ENCODE data around the gene MYLK. TPM values are rescaled to one million over a fixed set of nuclear protein-coding genes. Genes with fewer than 3 reads are reported as not detected.

The MYLK gene
- polyA plus RNA-seq, 3 donors: 0.35 to 1.3 (median 0.51) TPM

- Histone ChIP-seq H3K9ac (ENCODE audit: insufficient read depth, low read length, poor library complexity, severe bottlenecking) (no peak overlapping the region), H3K9me3 (replicated peaks in 1 of 2; ENCODE audit: control insufficient read depth in 1 of 2, insufficient read depth in 1 of 2, low read length in 2 of 2) (no peaks in the 10 kb centered on the region), H3K4me2 (replicated peaks; ENCODE audit: extremely low read depth, low read length, poor library complexity, severe bottlenecking) (no peak overlapping the region), H3K27ac (ENCODE audit: low read depth in 1 of 2, low read length in 2 of 2) (no peak overlapping the region), H4K20me1 (ENCODE audit: insufficient read depth, low read length) (no peaks in the 10 kb centered on the region), H3K4me3 (replicated peaks in 1 of 3; ENCODE audit: low read depth in 2 of 3, low read length in 3 of 3) (no peak overlapping the region), H3K36me3 (replicated peaks in 1 of 2; ENCODE audit: control insufficient read depth in 1 of 2, insufficient read depth in 2 of 2, low read length in 2 of 2) (no peaks in the 10 kb centered on the region), H3K4me1 (ENCODE audit: control insufficient read depth in 1 of 2, insufficient read depth in 2 of 2, low read length in 2 of 2) (peaks cover 23 to 28% of the 10 kb centered on the region in 2 donors), H3K79me2 (ENCODE audit: insufficient read depth, low read length) (no peaks in the 10 kb centered on the region), H3K27me3 (ENCODE audit: control insufficient read depth in 2 of 2, insufficient read depth in 2 of 2, low read length in 2 of 2) (no peaks in the 10 kb centered on the region), H2AFZ (ENCODE audit: insufficient read depth, low read depth, low read length, poor library complexity, severe bottlenecking) (no peak overlapping the region)
- intact Hi-C loops (cut with micrococcal nuclease): no loop called here
- H3K27ac Mint-ChIP-seq: no peak overlapping the region
- H3K4me1 Mint-ChIP-seq: peaks cover 32% of the 10 kb centered on the region
- H3K36me3 Mint-ChIP-seq: no peaks in the 10 kb centered on the region
- WGBS (ENCODE audit: insufficient coverage): 90% methylated on average over 2 of the region's 5 CpGs
- TF ChIP-seq CTCF (IDR thresholded peaks at IDR 0.05): no peak
- no peak overlapping the region for H3K4me3 Mint-ChIP-seq
- H3K27me3 Mint-ChIP-seq (ENCODE audit: low read depth in 3 of 3): peaks cover 0 to 3% (median 3%) of the 10 kb centered on the region in 3 donors
- DNase-seq: no peak
- peaks cover 0 to 3% (median 0%) of the 10 kb centered on the region in 7 donors for H3K9me3 Mint-ChIP-seq
Measured at GRCh38 chr3:123623346-123623880, 260.7 kb downstream of the MYLK start.

- H3K4me3 ChIP-seq (replicated peaks in 1 of 3; ENCODE audit: low read depth in 2 of 3, low read length in 3 of 3): no peak overlapping the region
- WGBS (ENCODE audit: insufficient coverage): 92% methylated on average over 2 of the region's 2 CpGs
- peaks cover 0 to 3% (median 0%) of the 10 kb centered on the region in 7 donors for H3K9me3 Mint-ChIP-seq
- no peak for DNase-seq
- H4K20me1 ChIP-seq (ENCODE audit: insufficient read depth, low read length): no peaks in the 10 kb centered on the region
- no peak overlapping the region for H3K4me3 Mint-ChIP-seq
- no peak overlapping the region for H3K27ac ChIP-seq (ENCODE audit: low read depth in 1 of 2, low read length in 2 of 2)
- H3K27me3 ChIP-seq (ENCODE audit: control insufficient read depth in 2 of 2, insufficient read depth in 2 of 2, low read length in 2 of 2): no peaks in the 10 kb centered on the region
- no peak overlapping the region for H3K9ac ChIP-seq (ENCODE audit: insufficient read depth, low read length, poor library complexity, severe bottlenecking)
- no peaks in the 10 kb centered on the region for H3K9me3 ChIP-seq (replicated peaks in 1 of 2; ENCODE audit: control insufficient read depth in 1 of 2, insufficient read depth in 1 of 2, low read length in 2 of 2)
- H3K4me1 ChIP-seq (ENCODE audit: control insufficient read depth in 1 of 2, insufficient read depth in 2 of 2, low read length in 2 of 2): peaks cover 29 to 35% of the 10 kb centered on the region in 2 donors
- intact Hi-C loops (cut with micrococcal nuclease): no loop called here
- no peaks in the 10 kb centered on the region for H3K36me3 ChIP-seq (replicated peaks in 1 of 2; ENCODE audit: control insufficient read depth in 1 of 2, insufficient read depth in 2 of 2, low read length in 2 of 2)
- H3K27me3 Mint-ChIP-seq (ENCODE audit: low read depth in 3 of 3): peaks cover 0 to 3% (median 3%) of the 10 kb centered on the region in 3 donors
- peaks cover 39% of the 10 kb centered on the region for H3K4me1 Mint-ChIP-seq
- H3K4me2 ChIP-seq (replicated peaks; ENCODE audit: extremely low read depth, low read length, poor library complexity, severe bottlenecking): no peak overlapping the region
- peak overlapping the region in 1 of 7 donors; percentile 11 for H3K27ac Mint-ChIP-seq
- no peaks in the 10 kb centered on the region for H3K79me2 ChIP-seq (ENCODE audit: insufficient read depth, low read length)
- no peaks in the 10 kb centered on the region for H3K36me3 Mint-ChIP-seq
- no peak overlapping the region for H2AFZ ChIP-seq (ENCODE audit: insufficient read depth, low read depth, low read length, poor library complexity, severe bottlenecking)
- TF ChIP-seq CTCF (IDR thresholded peaks at IDR 0.05): no peak
Measured at GRCh38 chr3:123622766-123623165, 261.4 kb downstream of the MYLK start.

Measured in CD14-positive monocyte (primary cell).